Adrenal gland (tissue), 5 donors: ENCODE data around the gene MATN1.

Experiments used
- CTCF ChIP-seq, 6 experiments: fragments of 450-650 bp in 4 of 6; fragments of 200-600 bp in 2 of 6; sonication (generic) in 1 of 6; IDR thresholded peaks; 1 replicate in 5 of 6; 2 replicates in 1 of 6; pipeline versions ENCODE4 v1.5.1 to v1.8.0; 2016 to 2021; ENCODE audit warnings: antibody characterized with exemption in 6 of 6, mild to moderate bottlenecking in 2 of 6, moderate library complexity in 1 of 6
- POLR2A ChIP-seq, 2 donors: fragments of 450-650 bp; IDR thresholded peaks; one replicate each; pipeline ENCODE4 v1.6.1; 2017; ENCODE audit warnings: antibody characterized with exemption in 2 of 2, mild to moderate bottlenecking in 2 of 2, moderate library complexity in 1 of 2
- donor health status: DM: no; HTN: no; CAD: no.

GRCh38 chr1:30758121-30758688, 34.8 kb upstream of the MATN1 start:
- TF ChIP-seq POLR2A (IDR thresholded peaks at IDR 0.05) (no peak), CTCF (IDR thresholded peaks at IDR 0.05) (no peak)
